GM18861 (cell line): ENCODE results near the gene GID8.
"Not testable (repeated sequence)": the region's sequence is repeated elsewhere in the genome, so short reads cannot be mapped to it uniquely, and the experiment has no call there.

Experiments
- ATAC-seq: cut with Tn5 transposase; IDR thresholded peaks from one replicate; pipeline ENCODE4 v1.9.1; 2021; ENCODE audit not compliant: unreplicated experiment

The GID8 gene

DNA sequence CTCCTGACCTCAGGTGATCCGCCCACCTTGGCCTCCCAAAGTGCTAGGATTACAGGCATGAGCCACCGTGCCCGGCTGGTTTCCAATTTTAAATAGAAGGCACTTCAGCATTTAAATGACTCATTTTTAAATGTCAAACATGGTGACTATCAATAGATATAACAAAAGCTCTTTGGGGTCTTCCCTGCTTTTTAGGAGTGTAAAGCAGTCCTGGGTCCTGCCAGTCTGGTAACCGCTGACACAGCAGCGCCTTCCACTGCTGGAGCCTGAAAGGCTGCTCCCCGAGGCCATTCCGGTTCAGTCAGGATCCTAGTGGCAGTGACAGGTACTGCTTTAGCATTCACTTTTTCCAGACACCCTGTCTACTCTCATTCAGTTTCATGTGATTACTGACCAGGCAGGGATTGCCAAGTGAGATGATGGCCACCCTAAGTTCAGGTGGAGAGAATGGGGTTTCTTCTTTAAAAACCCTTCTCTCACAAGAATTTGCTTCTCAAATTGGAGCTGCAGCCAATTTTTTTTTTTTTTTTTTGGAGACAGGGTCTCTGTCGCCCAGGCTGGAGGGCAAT, 16.7 kb upstream of the GID8 start:
- no peak for ATAC-seq

DNA sequence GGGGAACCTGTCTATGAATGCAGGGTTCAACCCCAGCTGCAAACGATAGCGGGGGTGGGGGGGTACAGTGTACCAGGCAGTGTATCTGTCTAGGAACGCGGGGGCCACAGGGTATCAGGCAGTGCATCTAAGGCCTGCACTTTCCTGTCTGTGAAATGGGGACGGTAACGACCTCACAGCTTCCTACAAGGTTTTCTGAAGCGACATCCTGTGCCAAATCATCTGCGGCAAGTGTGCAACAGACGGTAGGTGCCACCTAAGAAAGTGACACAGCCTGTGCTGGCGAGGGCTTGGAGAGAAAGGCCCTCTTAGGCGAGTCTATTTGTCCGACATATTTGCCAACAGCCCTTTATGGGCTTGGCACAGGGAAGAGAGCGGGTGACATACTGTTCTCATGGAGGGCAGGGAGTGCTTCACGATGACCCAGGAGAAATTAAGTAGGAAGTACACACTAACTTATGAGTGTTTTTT, 15.5 kb upstream of the GID8 start:
- no peak for ATAC-seq

DNA sequence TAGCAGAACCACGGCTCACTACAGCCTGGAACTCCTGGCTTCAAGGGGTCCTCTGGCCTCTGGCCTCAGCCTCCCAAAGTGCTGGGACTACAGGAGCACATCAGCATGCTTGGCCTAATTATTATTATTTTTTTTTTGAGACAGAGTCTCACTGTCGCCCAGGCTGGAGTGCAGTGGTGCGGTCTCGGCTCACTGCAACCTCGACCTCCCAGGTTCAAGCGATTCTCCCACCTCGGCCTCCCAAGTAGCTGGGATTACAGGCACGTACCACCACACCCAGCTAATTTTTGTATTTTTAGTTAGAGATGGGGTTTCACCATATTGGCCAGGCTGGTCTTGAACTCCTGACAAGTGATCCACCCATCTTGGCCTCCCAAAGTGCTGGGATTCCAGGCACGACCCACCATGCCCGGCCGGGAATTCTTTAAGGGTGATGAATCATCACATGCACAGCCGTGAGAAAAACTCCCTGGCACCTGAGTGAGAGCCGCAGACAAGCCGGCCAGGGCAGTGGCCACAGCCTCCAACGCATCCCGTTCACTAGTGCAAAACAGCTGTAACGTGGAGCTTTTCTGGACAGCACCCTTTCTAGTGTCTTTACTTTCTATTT, 14.8 kb upstream of the GID8 start:
- not testable (repeated sequence) for ATAC-seq

DNA sequence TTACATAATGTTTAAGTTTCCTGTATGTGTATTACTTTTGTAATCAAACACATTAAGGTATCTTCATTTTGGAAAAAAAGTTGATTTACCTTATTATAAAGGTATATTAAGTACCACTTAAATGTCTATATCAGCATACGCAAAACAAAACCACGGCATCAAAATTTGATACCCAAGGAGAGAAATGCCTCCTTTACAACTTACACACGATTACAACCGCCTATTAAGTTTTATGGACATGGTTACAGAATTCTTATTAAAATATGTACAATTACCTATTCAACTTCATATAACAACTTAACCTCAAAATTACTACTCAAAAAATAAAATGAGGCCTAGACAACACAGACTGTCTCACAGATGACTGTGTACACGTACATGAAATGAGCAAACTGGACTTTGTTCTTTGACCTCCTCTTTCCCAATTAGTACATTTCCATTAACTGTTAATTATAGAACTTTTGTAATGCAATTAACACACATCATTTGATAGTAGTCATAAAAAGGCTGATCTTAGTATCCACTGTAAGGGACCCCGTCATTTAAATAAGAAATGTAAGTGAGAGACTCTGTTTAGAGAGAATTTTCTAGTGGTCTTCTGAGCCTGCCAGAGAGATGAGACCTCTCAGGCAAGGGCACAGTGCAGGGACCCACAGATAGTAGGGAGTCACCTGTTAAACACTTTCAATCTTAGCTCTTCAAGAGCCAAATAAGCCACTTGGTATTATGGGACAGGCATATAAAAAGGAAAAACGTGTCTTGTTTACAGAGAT, 14.1 kb upstream of the GID8 start:
- ATAC-seq, result no peak

DNA sequence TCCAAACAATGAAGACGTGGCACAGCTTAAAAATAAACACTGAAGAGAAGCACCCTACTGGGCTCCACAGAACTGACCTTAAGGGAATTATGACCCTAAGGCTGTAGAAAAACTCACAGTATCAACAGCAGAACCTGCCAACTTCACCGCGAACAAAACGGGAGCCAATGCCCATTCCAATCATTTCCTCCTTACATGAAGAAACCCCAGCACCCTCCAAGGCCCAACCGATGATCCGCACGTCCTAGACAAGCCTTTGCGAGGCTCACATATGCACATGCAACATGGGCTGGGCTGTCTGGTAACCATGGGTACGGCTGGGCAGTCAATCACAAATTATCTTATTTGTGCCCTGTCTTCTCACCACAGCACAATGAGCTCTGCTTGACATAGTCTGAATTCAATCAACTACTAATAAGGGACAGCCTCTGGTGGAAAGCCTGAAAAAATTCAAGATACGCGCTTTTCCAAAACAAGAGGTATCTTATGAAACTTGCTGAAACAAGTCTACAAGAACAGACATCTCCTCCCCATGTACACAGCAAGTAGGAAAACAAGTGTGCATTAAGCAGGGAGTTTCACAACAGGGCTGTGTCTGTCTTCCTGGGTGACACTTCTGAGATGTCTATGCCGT, 13.4 kb upstream of the GID8 start:
- ATAC-seq, result no peak

DNA sequence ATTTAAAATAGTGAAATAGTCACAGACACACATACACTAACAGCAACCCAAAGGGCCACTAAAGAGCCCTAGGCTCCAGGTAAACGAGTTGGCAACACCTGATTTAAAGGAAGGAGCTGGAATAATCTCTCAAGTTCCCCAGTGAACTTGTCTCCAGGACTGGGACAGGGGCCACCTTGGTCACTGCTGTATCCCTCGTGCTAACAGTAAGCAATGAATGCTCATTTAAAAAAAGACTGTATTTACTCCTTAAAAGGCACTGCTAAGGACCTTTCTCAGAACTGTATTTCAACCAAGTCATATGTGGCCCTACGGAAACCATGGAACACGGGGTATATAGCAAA, 12.9 kb upstream of the GID8 start:
- no peak for ATAC-seq

DNA sequence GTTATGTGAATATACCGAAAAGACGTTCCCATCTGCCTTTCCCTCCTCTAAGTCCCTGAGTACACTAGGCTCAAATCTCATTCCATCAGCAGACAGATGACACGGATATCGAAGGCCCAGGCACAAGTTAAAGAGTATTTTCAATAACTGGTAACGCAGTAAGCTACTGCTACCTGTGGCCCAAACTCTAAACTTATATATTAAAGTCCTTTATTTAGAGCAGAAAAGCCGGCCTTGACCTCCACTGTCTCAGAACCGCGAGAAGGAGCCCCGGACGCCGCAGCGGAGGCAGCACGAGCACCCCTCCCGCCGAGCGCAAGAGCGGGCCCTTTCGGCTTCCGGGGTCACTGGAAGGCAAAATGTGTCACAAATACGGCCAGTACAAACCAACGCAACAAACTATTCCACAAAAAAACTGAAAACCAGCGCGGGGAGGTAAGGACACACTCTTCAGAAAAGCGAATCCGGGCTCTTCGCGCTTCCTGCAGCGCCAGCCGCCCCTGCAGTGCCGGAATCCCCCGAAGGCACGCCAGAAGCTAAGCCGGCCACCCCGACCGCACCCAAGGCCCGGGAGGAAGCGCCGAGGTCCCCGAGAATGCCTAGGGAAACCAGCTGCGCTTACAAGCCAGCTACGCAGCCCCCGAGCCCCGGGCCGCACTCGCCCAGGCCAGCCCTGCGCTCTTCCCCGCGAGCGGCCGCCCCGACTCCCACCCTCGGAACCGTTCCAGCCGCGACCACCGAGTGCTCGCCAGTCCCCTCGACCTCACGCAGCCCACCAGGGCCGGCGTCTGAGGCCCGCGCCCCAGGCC, 12.3 kb upstream of the GID8 start:
- no peak for ATAC-seq

DNA sequence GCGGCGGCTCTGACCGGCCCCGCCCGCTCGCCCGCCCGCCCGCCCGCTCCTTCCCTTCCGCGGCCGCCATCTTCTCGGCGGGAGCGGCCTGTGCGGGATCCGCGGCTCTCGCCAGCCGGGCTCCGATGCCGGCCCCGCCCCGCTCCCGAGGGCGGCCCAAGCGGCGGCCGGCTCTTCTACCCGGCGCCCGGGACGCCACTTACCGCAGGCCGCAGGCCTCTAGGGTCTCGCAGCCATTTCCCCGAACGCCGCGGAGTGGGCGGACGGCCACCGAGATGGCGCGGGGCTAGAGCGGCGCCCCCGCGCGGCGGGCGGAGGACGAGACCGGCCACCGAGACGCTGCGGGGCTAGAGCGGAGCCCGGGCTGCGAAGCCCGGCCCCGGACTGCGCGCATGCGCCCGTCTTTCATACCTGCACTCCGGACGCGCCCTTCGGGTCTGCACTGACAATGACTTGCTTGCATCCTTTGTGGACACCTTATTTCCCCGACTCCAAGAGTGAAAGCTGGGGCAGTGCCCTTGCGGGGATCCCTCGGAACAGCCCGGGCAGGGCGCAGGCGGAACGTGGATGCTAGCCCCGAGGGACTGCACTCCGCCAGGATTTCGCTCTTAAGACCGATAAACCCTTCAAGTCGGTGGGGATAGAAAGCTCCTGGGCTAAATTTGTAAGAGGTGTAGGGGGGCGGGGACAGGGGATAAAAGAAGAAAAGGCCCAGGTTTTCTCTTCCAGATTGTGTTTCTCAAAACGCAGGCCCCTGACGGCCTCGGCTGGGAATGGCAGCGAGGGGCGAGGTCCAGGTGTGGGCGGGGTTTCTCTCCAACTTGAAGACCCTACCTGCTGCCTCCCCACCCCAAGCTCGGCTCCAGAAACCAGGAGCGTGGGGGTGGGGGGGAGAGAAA, 11.5 kb upstream of the GID8 start, which contains the start of gene DIDO1:
Gene DIDO1 (minus strand): TSS at position 277 of the 899 bp plus-strand sequence.
- peak; percentile 81 for ATAC-seq

DNA sequence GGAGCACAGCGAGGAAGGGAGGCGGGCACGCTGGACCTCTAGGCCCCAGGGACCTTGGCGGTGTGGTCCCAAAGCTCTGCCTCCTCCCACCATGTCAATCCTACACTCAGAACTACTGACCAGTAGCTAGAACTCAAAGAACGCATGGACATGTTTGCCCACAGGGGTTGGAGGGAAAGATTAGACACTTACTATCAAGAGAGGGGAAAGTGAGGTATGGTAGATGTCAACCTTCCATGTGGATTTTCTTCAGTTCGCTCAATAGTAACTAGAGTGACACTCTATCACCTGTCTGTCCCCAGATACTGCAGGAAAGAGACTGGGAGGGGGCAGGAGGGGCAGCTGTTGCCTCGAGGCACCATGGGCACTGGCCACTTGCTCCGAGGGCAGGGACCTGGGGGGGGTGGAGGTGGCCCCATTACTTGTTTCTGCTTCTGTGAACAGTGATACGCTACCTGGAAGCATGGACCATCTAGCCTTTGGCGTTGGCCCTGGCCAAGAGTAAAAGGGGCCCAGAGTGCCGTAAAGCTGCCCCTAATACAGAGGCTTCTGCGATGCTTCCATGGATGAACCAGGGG, 10.7 kb upstream of the GID8 start:
- no peak for ATAC-seq

DNA sequence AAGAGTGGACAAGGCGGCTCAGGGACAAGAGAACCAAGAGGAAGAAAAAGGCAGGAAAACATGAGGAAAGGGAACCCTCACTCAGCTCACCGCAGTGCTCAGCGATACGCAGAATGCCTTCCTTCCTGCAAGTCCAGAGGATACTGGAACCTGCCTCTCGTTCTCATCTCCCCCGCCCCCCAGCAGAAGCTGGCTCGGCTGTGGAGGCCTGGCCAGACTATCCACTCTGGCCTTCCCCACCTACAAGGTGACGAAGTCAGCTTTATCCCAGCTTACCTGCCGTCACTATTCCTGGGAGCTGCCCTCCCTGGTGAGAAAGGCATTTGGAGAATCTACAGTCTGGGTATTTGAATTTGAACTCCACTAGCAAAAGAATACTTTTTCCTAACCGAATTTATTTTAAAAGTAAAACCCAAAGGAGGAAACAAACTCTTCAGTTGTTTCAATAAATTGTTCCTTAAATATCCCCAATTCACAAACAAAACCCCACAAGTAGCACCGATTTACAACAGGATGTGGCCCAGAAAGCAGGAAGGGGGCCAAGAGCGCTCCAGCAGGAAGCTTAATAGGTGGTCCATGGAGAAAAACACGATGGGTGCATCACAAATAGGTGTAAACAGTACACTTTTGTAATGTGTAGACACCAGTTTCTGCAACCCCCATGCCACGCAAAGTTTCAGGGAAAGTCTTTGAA, 9.6 kb upstream of the GID8 start:
- no peak for ATAC-seq

DNA sequence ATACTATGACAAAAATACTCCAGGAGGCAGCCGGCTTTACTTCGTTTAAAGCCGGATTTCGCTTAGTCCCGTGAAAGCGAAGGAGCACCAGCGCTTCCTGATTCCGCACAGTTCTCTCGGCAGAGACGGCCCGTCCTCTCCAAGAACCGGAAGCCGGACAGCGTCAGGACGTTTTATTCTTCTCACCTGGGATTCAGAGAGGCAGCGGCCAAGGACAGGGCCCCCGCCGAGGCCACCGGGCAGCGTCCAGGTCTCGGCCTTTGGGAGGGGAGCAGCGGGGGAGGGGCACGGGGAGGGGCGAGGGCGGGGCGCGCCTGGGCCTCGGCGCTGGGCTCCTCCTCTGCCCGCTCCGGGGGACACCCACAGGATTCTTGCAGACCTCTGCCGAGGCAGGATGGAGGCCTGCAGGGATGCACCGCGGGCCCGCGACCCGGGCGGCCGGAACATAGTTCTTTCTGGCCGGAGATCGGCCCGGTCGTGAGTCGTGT, 8.9 kb upstream of the GID8 start:
- no peak for ATAC-seq

DNA sequence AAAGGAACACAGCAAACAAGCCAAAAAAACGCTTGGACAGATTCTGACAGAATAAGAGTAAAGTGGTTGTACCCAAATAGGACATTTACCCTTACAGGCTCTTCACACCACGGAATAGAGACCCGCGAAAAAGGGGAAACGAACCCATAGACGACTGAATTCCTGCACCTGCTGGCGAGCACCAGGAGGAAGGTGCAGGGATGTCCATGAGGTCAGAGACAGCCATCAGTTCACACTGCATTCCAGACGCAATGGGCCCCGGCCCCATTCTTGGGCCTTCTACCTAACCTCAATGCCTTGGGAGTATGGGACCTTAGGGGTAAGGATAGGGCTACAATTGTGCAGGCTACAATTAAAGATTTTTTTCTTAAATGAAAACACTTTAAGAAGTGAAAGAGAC, 6.5 kb upstream of the GID8 start:
- no peak for ATAC-seq

DNA sequence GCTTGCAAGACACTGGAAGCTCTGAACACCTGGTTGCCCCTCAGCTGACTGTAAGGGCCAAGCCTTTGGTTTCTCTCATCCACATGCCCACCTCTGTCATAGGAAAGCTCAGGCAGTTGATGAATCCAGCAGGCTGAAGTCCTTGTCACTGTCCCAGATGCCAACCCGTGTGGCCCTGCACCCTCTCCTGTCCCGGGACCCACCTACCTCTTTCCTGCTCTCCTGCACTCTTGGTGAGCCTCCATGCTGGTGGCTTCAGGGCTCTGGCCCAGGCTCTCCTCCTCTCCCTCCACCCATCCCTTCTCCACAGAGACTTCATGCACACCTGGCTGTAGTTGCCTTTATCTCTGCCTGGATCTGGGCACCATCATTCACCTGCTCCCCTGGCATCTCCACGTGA, 4.0 kb upstream of the GID8 start:
- no peak for ATAC-seq

DNA sequence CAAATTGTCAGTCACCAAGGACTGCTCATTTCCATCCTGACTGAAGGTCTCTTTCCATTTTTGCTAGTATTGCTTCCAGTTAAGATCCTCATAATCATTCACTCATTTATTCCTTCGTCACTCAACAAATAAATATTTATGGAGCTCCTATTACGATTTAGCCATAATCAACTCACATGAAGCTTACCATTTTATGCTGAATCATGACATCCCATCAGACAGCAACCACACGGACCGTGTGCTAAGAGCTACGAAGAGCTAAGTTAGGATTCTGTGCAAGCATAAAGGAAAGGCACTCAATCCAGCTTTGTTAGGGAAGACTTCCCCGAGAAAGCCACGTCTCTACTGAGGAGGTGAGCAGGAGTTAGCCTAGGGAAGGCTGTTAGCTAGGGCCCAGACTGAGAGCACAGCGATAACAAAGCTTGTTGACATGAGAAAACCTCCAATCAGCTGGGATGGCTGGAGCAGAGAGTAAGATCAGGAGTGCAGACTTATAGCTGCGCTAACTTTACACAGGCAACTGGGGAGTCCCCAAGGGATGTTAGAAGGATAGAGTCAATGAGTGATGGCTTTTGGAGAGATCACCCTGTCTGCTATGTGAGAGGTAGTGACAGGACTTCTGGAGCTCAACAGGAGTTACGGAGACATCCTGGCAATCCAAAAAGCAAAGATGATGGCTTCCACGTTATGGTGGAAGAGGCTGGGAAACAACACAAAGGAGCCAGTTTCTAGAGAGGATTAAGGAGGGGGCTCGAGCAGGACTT, 2.6 kb upstream of the GID8 start:
- ATAC-seq, result no peak

DNA sequence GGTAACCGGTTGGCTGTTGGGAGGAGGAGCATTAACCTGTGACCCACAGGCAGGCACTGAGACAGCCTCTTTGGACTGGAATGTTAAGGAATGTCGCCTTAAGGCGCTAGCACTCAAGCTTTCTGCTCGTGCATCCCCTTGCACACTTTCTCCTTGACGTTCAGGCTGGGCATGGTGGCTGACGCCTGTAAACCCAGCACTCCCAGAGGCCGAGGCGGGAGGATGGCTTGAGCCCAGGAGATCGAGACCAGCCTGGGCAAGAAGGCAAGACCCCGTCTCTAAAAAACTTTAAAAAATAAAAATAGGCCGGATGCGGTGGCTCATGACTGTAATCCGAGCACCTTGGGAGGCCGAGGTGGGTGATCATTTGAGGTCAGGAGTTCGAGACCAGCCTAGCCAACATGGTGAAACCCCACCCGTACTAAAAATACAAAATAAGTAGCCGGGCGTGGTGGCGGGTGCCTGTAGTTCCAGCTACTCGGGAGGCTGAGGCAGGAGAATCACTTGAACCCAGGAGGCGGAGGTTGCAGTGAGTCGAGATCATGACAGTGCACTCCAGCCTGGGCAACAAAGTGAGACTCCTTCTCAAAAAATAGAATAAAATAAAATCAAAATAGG, 1.9 kb upstream of the GID8 start:
- no peak for ATAC-seq

DNA sequence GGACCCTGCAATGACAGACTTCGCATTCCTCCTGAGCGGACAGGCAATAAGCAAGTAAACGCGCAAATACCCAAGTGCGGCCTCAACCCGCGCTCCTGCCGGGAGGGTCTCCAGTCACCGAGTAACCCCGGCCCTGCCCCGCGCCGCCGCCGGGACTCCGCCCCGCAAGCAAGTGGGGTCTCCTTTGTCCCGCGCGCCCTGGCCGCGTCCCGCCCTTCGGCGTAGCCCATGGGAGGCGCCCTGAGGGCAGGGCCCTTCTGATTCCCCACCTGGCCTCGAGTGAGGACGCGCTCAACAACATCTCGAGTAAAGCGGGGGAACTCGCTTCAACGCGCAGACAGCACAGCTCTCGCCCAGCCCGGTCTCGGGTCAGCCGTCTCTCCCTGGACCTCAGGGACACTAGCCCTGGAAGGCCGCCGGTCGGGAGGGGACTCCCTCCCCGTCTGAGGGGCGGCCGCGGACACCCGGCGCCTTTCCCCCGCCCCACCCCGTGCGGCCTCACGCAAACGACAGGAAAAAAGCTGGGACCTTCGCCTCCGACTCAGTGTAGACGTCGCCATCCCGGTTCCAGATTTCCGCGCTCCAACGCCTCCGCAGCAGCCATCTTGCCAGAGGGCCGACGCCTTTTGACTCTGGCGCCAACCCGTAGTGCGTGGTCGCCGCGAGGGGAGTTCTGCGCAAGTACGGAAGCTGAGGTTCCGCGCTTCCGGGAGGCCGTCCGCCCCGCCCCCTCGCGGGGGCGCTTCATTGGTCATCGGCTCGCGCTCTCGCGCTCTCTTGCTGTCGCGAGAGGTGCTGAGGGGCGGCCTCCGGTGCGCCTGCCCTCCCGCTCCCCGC, 461 bp upstream of the GID8 start:
- ATAC-seq, result peak; percentile 77

DNA sequence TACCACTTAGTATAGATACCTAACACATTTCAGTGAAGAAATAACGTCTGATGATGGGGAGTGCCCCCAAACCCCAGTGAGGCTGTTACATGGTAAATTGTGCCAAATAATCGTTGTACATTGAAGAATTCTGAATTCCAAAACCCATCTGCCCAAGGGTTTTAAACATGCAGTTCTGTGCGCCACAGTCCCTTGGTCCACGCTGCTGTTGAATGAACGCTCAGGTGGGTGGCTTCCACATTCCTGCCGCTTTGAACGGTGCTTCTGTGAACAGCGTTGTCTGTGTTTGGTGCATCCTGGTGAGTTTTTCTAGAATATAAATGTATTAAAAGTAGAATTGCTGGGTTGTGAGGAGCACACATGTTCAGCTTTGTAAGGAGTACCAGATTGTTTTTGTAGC, 2.9 kb downstream of the GID8 start:
- ATAC-seq, result no peak
